ENCODE data around the gene TKT.

- TF ChIP-seq CTCF (IDR thresholded peaks at IDR 0.05) (no peak), POLR2A (IDR thresholded peaks at IDR 0.05) (no peak)
These were observed 26.2 kb downstream of the TKT start for GRCh38 chr3:53229606-53230005.

All from upper lobe of left lung (tissue), 4 donors.